ENCODE results near the gene TGFBR2. TPM values are rescaled to one million over a fixed set of nuclear protein-coding genes. Genes with fewer than 3 reads are reported as not detected.

TGFBR2 gene
- total and polyA plus RNA-seq, 2 of the 13 experiments (the other 11 are each of a cell fraction or from before 2014, with no cell fraction given): 82.2 to 187 TPM

- TF ChIP-seq ETS1 (CRISPR knock-in tag; IDR thresholded peaks at IDR 0.05): no peak
Measured at GRCh38 chr3:30628901-30629590, 22.6 kb downstream of the TGFBR2 start (continued).

GRCh38 chr3:30629746-30630145, 23.3 kb downstream of the TGFBR2 start:
- DNase-seq (ENCODE audit: low spot score) (no peak), ATAC-seq (no peak), FAIRE-seq (no peak)
- ChIA-PET POLR2A (interaction anchor here (1.2 to 1.4 kb wide), 2 partner anchors 23 to 371 kb away, joined by 3 to 5 read pairs; partner anchors contain the start of gene TGFBR2), CTCF (ENCODE audit: low intra/inter-chr PET ratio, low total read pairs) (no interaction called here)
- Histone ChIP-seq H3K79me2 (ENCODE audit: insufficient read depth, low read length) (peaks cover 99% of the 10 kb centered on the region), H3K9me3 (ENCODE audit: low read length) (no peaks in the 10 kb centered on the region), H3K9ac (ENCODE audit: insufficient read depth, low read depth, low read length) (no peak overlapping the region), H2AFZ (ENCODE audit: low read length) (no peak overlapping the region), H3K4me2 (ENCODE audit: low read depth, low read length) (peak overlapping the region; percentile 30; the same call in 1 of the 2 replicates), H4K20me1 (ENCODE audit: insufficient read depth, low read length) (peaks cover 98% of the 10 kb centered on the region), H3K4me1 (ENCODE audit: insufficient read depth, low read length) (peaks cover 100% of the 10 kb centered on the region), H3K4me3 (replicated peaks in 1 of 3; ENCODE audit: insufficient read depth in 1 of 3, low read depth in 2 of 3, low read length in 3 of 3) (no peak overlapping the region), H3K36me3 (replicated peaks in 1 of 2; ENCODE audit: control insufficient read depth in 1 of 2, insufficient read depth in 2 of 2, low read length in 2 of 2) (peaks cover 12 to 59% of the 10 kb centered on the region in 2 experiments), H3K27ac (ENCODE audit: extremely low read length, insufficient read depth, low read length) (peak overlapping the region; percentile 69), H3K27me3 (ENCODE audit: control insufficient read depth in 1 of 2, insufficient read depth in 2 of 2, low read length in 2 of 2) (no peaks in the 10 kb centered on the region)
- intact Hi-C loops (cut with micrococcal nuclease; ENCODE audit: unreplicated experiment) (no loop called here), in situ Hi-C loops (cut with HindIII; ENCODE audit: extremely low pct_ligation_motif_present, low pct_unique_long_range_greater_than_20kb) (no loop called here)
- no TSS peak for BruUV-seq (replicated peaks)
- 98% methylated on average over 6 of the region's 6 CpGs for WGBS (ENCODE audit: low lambda C conversion rate)
- TF ChIP-seq IRF9 (CRISPR knock-in tag; IDR thresholded peaks at IDR 0.05; ENCODE audit: borderline replicate concordance) (no peak), ZFP1 (CRISPR knock-in tag; IDR thresholded peaks at IDR 0.05) (no peak), ZNF263 (CRISPR knock-in tag; IDR thresholded peaks at IDR 0.05) (no peak), MXD1 (CRISPR knock-in tag; IDR thresholded peaks at IDR 0.05) (no peak), POLR2A (IDR thresholded peaks at IDR 0.05; ENCODE audit: insufficient read depth in 1 of 2, low read depth in 2 of 2, low read length in 2 of 2) (0 out of 4 replicates have a peak, but pooled peaks of 1 of the 2 experiments have one; percentile 2), IKZF1 (IDR thresholded peaks at IDR 0.05) (no peak), SSRP1 (CRISPR knock-in tag; IDR thresholded peaks at IDR 0.05) (peak; percentile 28; the same call in 1 of the 2 replicates), NCOA5 (CRISPR knock-in tag; IDR thresholded peaks at IDR 0.05) (no peak), MIXL1 (CRISPR knock-in tag; IDR thresholded peaks at IDR 0.05) (no peak), ZNF639 (CRISPR knock-in tag; conservative IDR thresholded peaks at IDR 0.05) (no peak), RARG (CRISPR knock-in tag; IDR thresholded peaks at IDR 0.05; ENCODE audit: low read depth) (no peak), TRAFD1 (CRISPR knock-in tag; IDR thresholded peaks at IDR 0.05; ENCODE audit: borderline replicate concordance) (no peak), ZSCAN22 (CRISPR knock-in tag; IDR thresholded peaks at IDR 0.05) (no peak), ZNF572 (CRISPR knock-in tag; IDR thresholded peaks at IDR 0.05) (no peak), ZNF567 (CRISPR knock-in tag; IDR thresholded peaks at IDR 0.05; ENCODE audit: borderline replicate concordance) (no peak), BRD4 (CRISPR knock-in tag; IDR thresholded peaks at IDR 0.05) (no peak), MATR3 (CRISPR knock-in tag; IDR thresholded peaks at IDR 0.05) (no peak)

Data from HepG2 (cell line).